ENCODE data around the gene DHX40. TPM values are rescaled to one million over a fixed set of nuclear protein-coding genes. Genes with fewer than 3 reads are reported as not detected.

Gene DHX40
- polyA plus RNA-seq, 1 donor (not counting 4 experiments of a cell fraction or from before 2014, with no cell fraction given), result 30.7 TPM

DNA sequence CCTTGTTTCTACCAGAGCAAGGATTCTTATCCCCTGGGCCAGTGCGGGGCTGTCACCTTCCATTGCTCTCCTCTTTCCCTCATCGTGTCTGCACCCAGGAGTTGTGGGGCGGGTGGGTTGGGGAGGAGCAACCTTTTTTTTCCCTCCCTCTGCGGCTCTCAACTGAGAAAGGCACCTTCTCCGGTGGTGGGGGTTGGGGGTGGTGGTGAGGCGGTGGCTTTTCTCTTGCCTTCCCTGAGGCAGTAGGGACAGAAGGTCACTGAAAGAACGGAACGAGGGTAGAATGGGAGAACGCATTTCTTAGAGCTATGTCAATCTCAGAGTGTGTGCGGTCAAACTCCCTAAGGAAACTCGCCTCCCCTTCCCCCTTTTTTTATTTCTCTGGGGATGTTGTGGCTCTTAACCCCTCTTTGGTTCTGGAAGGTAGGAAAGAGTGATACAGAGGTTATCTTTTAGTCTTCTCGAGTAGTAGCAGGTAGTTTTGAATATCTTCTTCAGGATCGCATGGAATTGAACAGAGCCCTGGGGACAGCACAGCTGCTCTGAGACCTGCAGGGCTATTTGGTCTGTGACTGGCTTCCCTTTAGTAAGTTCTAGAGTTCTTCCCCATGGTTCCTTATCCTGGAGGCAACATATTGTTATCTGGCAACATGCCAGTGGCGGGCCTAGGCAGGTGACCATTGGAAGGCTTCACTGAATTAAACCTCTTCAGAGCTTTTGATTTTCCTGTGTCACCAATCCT is 55.3 kb downstream of the DHX40 start:
- no peak for FAIRE-seq
- Histone ChIP-seq H3K4me1 (ENCODE audit: control insufficient read depth, extremely low read depth, insufficient read depth, low read length) (peaks cover 29% of the 10 kb centered on the region), H3K4me2 (ENCODE audit: control insufficient read depth, extremely low read depth, insufficient read depth, low read depth, low read length) (peak overlapping the region; percentile 92)

GRCh38 chr17:59621771-59622170 is 56.4 kb downstream of the DHX40 start:
- Histone ChIP-seq H3K4me2 (ENCODE audit: control insufficient read depth, extremely low read depth, insufficient read depth, low read depth, low read length) (peak overlapping the region; percentile 92), H3K4me1 (ENCODE audit: control insufficient read depth, extremely low read depth, insufficient read depth, low read length) (peaks cover 29% of the 10 kb centered on the region), H3K9ac (ENCODE audit: control insufficient read depth, extremely low read depth, insufficient read depth, low read length) (peak overlapping the region; percentile 99), H3K36me3 (ENCODE audit: control insufficient read depth in 2 of 2, extremely low read depth in 1 of 2, insufficient read depth in 2 of 2, low read length in 2 of 2) (peaks cover 3 to 4% of the 10 kb centered on the region in 2 experiments), H3K27me3 (ENCODE audit: control insufficient read depth, extremely low read depth, insufficient read depth, low read length) (no peaks in the 10 kb centered on the region), H2AFZ (ENCODE audit: control insufficient read depth, low read length) (no peak overlapping the region), H3K79me2 (ENCODE audit: control insufficient read depth, insufficient read depth, low read length) (peaks cover 77% of the 10 kb centered on the region), H3K4me3 (ENCODE audit: control insufficient read depth in 2 of 3, extremely low read depth in 1 of 3, insufficient read depth in 2 of 3, low read depth in 1 of 3, low read length in 3 of 3) (peak overlapping the region; percentile 70 to 100 (median 96)), H4K20me1 (ENCODE audit: control insufficient read depth, extremely low read depth, insufficient read depth, low read length) (peaks cover 23% of the 10 kb centered on the region), H3K27ac (ENCODE audit: control insufficient read depth, insufficient read depth, low read length) (peak overlapping the region; percentile 100), H3K9me1 (ENCODE audit: control insufficient read depth, extremely low read depth, insufficient read depth, low read length) (no peaks in the 10 kb centered on the region), H3K9me3 (ENCODE audit: control insufficient read depth, low read depth, low read length) (no peaks in the 10 kb centered on the region)
- dilution Hi-C loops (cut with MboI; ENCODE audit: extremely low pct_ligation_motif_present, low sequenced_read_pairs), result no loop called here
- no peak for DNase-seq (ENCODE audit: low read depth, low spot score)
- FAIRE-seq, result no peak
- TF ChIP-seq EZH2 (IDR thresholded peaks at IDR 0.05; ENCODE audit: low read length) (no peak), CTCF (optimal IDR thresholded peaks at IDR 0.05 in 1 of 3, IDR thresholded peaks at IDR 0.05 in 1 of 3, conservative IDR thresholded peaks at IDR 0.05 in 1 of 3; ENCODE audit: extremely low read depth in 1 of 3, insufficient read depth in 2 of 3, low read length in 3 of 3) (no peak)

More for the DNA sequence above, 55.3 kb downstream of the DHX40 start:
- no peak for DNase-seq (ENCODE audit: low read depth, low spot score)
- H3K4me3 ChIP-seq (ENCODE audit: control insufficient read depth in 2 of 3, extremely low read depth in 1 of 3, insufficient read depth in 2 of 3, low read depth in 1 of 3, low read length in 3 of 3), result peak overlapping the region; percentile 96 to 100 (median 97)
- no peak overlapping the region for H2AFZ ChIP-seq (ENCODE audit: control insufficient read depth, low read length)
- H3K9me3 ChIP-seq (ENCODE audit: control insufficient read depth, low read depth, low read length), result no peaks in the 10 kb centered on the region
- TF ChIP-seq EZH2 (IDR thresholded peaks at IDR 0.05; ENCODE audit: low read length) (no peak), CTCF (optimal IDR thresholded peaks at IDR 0.05 in 1 of 3, IDR thresholded peaks at IDR 0.05 in 1 of 3, conservative IDR thresholded peaks at IDR 0.05 in 1 of 3; ENCODE audit: extremely low read depth in 1 of 3, insufficient read depth in 2 of 3, low read length in 3 of 3) (no peak)
- peaks cover 66% of the 10 kb centered on the region for H3K79me2 ChIP-seq (ENCODE audit: control insufficient read depth, insufficient read depth, low read length)
- no peaks in the 10 kb centered on the region for H3K27me3 ChIP-seq (ENCODE audit: control insufficient read depth, extremely low read depth, insufficient read depth, low read length)
- peak overlapping the region; percentile 99 for H3K9ac ChIP-seq (ENCODE audit: control insufficient read depth, extremely low read depth, insufficient read depth, low read length)
- H3K9me1 ChIP-seq (ENCODE audit: control insufficient read depth, extremely low read depth, insufficient read depth, low read length), result no peaks in the 10 kb centered on the region
- peaks cover 2 to 3% of the 10 kb centered on the region in 2 experiments for H3K36me3 ChIP-seq (ENCODE audit: control insufficient read depth in 2 of 2, extremely low read depth in 1 of 2, insufficient read depth in 2 of 2, low read length in 2 of 2)
- H4K20me1 ChIP-seq (ENCODE audit: control insufficient read depth, extremely low read depth, insufficient read depth, low read length), result peaks cover 23% of the 10 kb centered on the region
- dilution Hi-C loops (cut with MboI; ENCODE audit: extremely low pct_ligation_motif_present, low sequenced_read_pairs), result no loop called here
- peak overlapping the region; percentile 100 for H3K27ac ChIP-seq (ENCODE audit: control insufficient read depth, insufficient read depth, low read length)
